ENCODE measurements around the gene RAPGEF2.
"Not testable (repeated sequence)": the region's sequence is repeated elsewhere in the genome, so short reads cannot be mapped to it uniquely, and the experiment has no call there.

RAPGEF2 gene

GRCh38 chr4:159098482-159099127, 4.3 kb upstream of the RAPGEF2 start:
- no peak for DNase-seq

- DNase-seq = no peak
Measured at GRCh38 chr4:159101988-159102621, 774 bp upstream of the RAPGEF2 start.

- DNase-seq = peak; percentile 58 to 71
Measured at GRCh38 chr4:159103384-159103990, 608 bp downstream of the RAPGEF2 start.

- no peak for DNase-seq
Measured at GRCh38 chr4:159104694-159105414, 2.0 kb downstream of the RAPGEF2 start.

- peak; percentile 38 to 40 for DNase-seq
Measured at GRCh38 chr4:159105761-159106243, 2.9 kb downstream of the RAPGEF2 start.

GRCh38 chr4:159106636-159107035, 3.8 kb downstream of the RAPGEF2 start:
- DNase-seq = no peak

- no peak for DNase-seq
Measured at GRCh38 chr4:159107203-159107925, 4.5 kb downstream of the RAPGEF2 start.

- no peak for DNase-seq
Measured at GRCh38 chr4:159108124-159108523, 5.2 kb downstream of the RAPGEF2 start.

GRCh38 chr4:159110961-159111360, 8.1 kb downstream of the RAPGEF2 start:
- DNase-seq = no peak

- DNase-seq = no peak
Measured at GRCh38 chr4:159111416-159111815, 8.5 kb downstream of the RAPGEF2 start.

- not testable (repeated sequence) for DNase-seq
Measured at GRCh38 chr4:159113366-159113765, 10.5 kb downstream of the RAPGEF2 start.

GRCh38 chr4:159116098-159116497, 13.2 kb downstream of the RAPGEF2 start:
- DNase-seq = not testable (repeated sequence)

- not testable (repeated sequence) for DNase-seq
Measured at GRCh38 chr4:159116693-159117092, 13.8 kb downstream of the RAPGEF2 start.

GRCh38 chr4:159117564-159117963, 14.7 kb downstream of the RAPGEF2 start:
- no peak for DNase-seq

- no peak for DNase-seq
Measured at GRCh38 chr4:159117968-159118367, 15.1 kb downstream of the RAPGEF2 start.

GRCh38 chr4:159121371-159121770, 18.5 kb downstream of the RAPGEF2 start:
- DNase-seq = no peak

GRCh38 chr4:159126716-159127115, 23.8 kb downstream of the RAPGEF2 start:
- DNase-seq = no peak

GRCh38 chr4:159127745-159128518, 25.1 kb downstream of the RAPGEF2 start:
- no peak for DNase-seq

GRCh38 chr4:159129814-159130550, 27.1 kb downstream of the RAPGEF2 start:
- DNase-seq = no peak

- no peak for DNase-seq
Measured at GRCh38 chr4:159131564-159131963, 28.7 kb downstream of the RAPGEF2 start.

- no peak for DNase-seq
Measured at GRCh38 chr4:159134429-159134828, 31.6 kb downstream of the RAPGEF2 start.
